ENCODE results near the gene TBC1D22A.

GRCh38 chr22:47050401-47051051, 288.1 kb downstream of the TBC1D22A start:
- TF ChIP-seq CTCF (IDR thresholded peaks at IDR 0.05) (no peak), POLR2A (IDR thresholded peaks at IDR 0.05) (no peak)
